AG04450 (cell line): Measurements from ENCODE around the gene ACSL5. TPM values are rescaled to one million over a fixed set of nuclear protein-coding genes. Genes with fewer than 3 reads are reported as not detected.
"Not testable (repeated sequence)": the region's sequence is repeated elsewhere in the genome, so short reads cannot be mapped to it uniquely, and the experiment has no call there.

ENCODE experiments used
- CTCF ChIA-PET: fragments of 300-600, 350-600 bp; formaldehyde crosslinking; extraction: SDS; loops from one replicate; lab custom pipeline; 2022; ENCODE audit warnings: antibody characterized with exemption, inconsistent platforms; lab: Charles Lee
- POLR2A ChIA-PET: fragments of 350-600 bp; formaldehyde crosslinking; extraction: SDS; loops from one replicate; lab custom pipeline; 2021; ENCODE audit warnings: antibody characterized with exemption, inconsistent platforms; lab: Yijun Ruan, JAX
- DNase-seq: peaks from one replicate; pipeline ENCODE4 v3.0.0-alpha.2; 2011; ENCODE audit warnings: low read depth, low spot score
- H3K27ac ChIP-seq: one replicate; pipeline ENCODE4 v1.5.1; 2012; ENCODE audit warnings: low read depth, low read length, control low read depth
- H3K27me3 ChIP-seq: one replicate; pipeline ENCODE4 v1.6.0; 2012; ENCODE audit warnings: low read length; ENCODE audit not compliant: control insufficient read depth, insufficient read depth
- H3K4me3 ChIP-seq: 2 replicates; pipeline ENCODE4 v1.5.1; 2011; ENCODE audit warnings: mild to moderate bottlenecking, low read depth, low read length, control low read depth
- H3K9me3 ChIP-seq: 2 replicates; pipeline ENCODE4 v1.5.1; 2012; ENCODE audit warnings: low read length; ENCODE audit not compliant: control insufficient read depth, insufficient read depth
- polyA plus RNA-seq: library from polyadenylated mRNA; depleted of rRNA; stranded (reverse); fragments of >200 nt; gene quantifications from 2 replicates; pipeline ENCODE4 v1.2.3, GENCODE V29; 2011
- TF ChIP-seq, protein P1 (sequence below): IDR thresholded peaks from 2 replicates; pipeline ENCODE4 v1.5.1; 2011; ENCODE audit warnings: low read depth, low read length, control low read depth, inconsistent platforms

ACSL5 gene
- polyA plus RNA-seq, 1 experiment: 2.0 TPM

DNA sequence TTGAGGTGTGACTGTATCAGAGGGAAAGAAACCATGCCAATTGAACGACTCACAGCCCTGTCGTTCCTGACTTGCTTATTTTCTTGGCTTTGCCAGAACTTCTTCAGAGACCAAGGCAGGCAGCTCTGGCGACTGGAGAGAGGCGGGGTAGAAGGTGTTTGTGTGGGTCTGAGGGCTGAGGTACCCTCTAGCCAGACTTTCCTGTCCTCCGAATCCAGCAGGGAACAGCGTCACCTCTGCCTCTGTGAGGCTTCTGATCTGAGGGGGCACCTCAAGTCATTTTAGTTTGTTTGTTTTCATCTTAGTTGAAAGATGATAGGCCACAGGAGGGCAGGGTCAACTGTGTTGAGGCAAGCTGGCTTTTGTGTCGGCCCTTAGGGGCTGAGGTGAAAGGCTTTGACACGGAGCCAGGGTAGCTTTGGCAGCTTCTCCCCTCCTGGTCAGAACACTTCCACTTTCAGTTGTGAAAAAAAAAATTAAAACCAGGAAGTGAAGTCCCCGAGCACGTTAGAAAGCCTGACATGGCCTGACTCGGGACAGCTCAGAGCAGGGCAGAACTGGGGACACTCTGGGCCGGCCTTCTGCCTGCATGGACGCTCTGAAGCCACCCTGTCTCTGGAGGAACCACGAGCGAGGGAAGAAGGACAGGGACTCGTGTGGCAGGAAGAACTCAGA, 1.9 kb downstream of the ACSL5 start:
- ChIA-PET CTCF (no interaction called here), POLR2A (no interaction called here)
- Histone ChIP-seq H3K4me3 (0 out of 2 replicates have a peak overlapping the region, but pooled peaks have one; percentile 5), H3K27me3 (no peaks in the 10 kb centered on the region), H3K27ac (peak overlapping the region; percentile 0), H3K9me3 (0 out of 2 replicates have a peak, but pooled peaks cover 3% of the 10 kb centered on the region)
- TF ChIP-seq, protein P1, sequence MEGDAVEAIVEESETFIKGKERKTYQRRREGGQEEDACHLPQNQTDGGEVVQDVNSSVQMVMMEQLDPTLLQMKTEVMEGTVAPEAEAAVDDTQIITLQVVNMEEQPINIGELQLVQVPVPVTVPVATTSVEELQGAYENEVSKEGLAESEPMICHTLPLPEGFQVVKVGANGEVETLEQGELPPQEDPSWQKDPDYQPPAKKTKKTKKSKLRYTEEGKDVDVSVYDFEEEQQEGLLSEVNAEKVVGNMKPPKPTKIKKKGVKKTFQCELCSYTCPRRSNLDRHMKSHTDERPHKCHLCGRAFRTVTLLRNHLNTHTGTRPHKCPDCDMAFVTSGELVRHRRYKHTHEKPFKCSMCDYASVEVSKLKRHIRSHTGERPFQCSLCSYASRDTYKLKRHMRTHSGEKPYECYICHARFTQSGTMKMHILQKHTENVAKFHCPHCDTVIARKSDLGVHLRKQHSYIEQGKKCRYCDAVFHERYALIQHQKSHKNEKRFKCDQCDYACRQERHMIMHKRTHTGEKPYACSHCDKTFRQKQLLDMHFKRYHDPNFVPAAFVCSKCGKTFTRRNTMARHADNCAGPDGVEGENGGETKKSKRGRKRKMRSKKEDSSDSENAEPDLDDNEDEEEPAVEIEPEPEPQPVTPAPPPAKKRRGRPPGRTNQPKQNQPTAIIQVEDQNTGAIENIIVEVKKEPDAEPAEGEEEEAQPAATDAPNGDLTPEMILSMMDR: no peak
- DNase-seq: no peak

DNA sequence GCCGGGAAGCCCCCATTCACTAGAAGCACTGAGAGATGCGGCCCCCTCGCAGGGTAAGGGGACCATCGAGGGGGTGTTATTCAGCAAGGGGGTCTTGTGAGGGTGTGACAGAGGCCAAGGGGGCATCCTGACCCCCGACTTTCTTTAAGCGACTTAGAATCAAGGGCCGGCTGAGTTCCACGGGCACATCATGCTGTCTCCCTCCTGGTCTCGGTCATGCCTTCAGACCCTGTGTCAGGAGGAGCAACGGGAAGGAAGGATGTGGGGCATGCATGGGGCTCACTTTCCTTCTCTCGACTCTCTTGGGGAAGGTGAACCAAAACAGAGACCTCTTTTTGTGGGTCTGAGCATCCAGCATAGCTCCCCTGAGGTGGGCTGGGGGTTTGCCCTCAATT, 2.5 kb downstream of the ACSL5 start:
- no peaks in the 10 kb centered on the region for H3K27me3 ChIP-seq
- peak overlapping the region; percentile 0 for H3K27ac ChIP-seq
- H3K9me3 ChIP-seq: 0 out of 2 replicates have a peak, but pooled peaks cover 2% of the 10 kb centered on the region
- no peak for DNase-seq
- TF ChIP-seq, protein P1: no peak
- POLR2A ChIA-PET: no interaction called here
- no peak overlapping the region for H3K4me3 ChIP-seq
- CTCF ChIA-PET: no interaction called here

DNA sequence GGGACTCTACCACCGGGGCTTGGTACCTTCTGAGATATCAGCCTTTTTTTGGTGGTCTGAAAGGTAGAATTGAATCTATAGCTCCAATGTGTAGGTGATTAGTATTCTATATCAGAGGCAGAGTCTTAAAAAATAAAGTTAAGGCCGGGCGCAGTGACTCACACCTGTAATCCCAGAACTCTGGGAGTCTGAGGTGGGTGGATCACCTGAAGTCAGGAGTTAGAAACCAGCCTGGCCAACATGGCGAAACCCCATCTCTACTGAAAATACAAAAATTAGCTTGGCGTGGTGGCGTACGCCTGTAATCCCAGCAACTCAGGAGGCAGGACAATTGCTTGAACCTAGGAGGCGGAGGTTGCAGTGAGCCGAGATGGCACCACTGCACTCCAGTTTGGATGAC, 3.2 kb downstream of the ACSL5 start:
- POLR2A ChIA-PET, H3K27me3 ChIP-seq, DNase-seq, CTCF ChIA-PET, H3K4me3 ChIP-seq, H3K9me3 ChIP-seq, H3K27ac ChIP-seq: not testable (repeated sequence)

DNA sequence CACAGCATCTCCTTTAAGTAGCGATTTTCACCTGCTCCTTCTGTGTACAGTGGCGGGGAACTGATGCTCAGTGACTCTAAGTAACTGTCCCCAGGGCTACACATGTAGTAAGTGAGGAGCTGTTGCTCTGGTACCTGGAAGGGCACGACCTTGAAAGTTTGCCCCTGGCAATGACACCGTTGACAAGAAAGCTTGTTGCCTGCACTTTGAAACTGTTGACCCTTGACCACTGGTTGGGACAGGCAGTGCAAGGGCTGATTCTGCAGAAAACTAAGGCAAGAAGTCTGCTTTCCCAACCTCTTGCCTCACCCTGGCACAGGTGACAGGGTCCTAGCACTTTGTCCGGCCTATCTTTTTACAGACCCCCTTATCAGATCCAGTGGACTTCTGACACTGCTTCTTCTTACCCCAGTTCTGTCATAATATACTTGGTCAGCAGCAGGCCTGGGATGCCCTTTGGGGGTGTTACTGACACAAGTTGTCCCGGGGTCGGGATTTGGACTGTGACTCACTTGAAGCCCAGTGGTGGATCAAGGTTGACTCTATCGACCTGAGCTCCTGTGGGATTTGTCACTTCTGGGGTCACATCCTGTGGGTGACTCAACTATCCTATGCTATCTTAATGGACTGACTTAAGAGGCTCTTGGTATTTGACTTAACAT, 5.8 kb downstream of the ACSL5 start:
- DNase-seq: no peak
- ChIA-PET POLR2A (no interaction called here), CTCF (no interaction called here)
- TF ChIP-seq, protein P1: no peak
- Histone ChIP-seq H3K4me3 (no peak overlapping the region), H3K9me3 (no peaks in the 10 kb centered on the region), H3K27ac (no peak overlapping the region), H3K27me3 (no peaks in the 10 kb centered on the region)

DNA sequence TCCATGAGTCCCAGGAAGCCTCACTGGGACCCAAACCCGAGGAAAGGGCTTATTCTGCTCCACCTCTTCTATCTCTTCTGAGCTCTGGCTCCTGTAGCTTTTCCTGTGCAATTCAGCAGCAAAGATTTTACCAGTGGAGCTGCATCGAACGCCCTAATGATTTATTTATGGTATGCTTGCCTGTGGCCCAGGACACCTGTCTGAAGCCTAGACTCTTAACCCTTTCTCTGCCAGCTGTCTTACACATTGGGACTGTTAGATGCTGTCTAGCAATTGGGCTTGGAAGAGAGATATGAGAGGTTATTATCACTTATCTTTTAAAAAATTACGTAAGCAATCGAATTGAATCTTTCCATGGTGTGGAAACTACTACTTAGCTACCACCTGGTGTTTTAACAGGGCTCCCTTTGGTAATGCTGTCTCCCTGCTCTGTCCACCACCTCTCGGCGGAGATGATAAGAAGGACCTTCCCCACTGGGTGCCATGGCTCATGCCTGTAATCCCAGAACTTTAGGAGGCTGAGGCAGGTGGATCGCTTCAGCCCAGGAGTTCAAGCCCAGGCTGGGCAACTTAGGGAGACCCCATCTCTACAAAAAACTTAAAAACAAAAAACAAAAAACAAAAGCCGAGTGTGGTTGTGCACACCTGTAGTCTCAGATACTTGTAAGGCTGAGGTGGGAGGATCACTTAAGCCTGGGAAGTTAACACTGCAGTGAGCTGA, 8.8 kb downstream of the ACSL5 start:
- Histone ChIP-seq H3K27me3 (no peaks in the 10 kb centered on the region), H3K9me3 (no peaks in the 10 kb centered on the region), H3K4me3 (no peak overlapping the region), H3K27ac (no peak overlapping the region)
- TF ChIP-seq, protein P1: no peak
- CTCF ChIA-PET: interaction anchor here (0.8 kb wide), 1 partner anchor 1002 kb away, joined by 3 read pairs; no protein-coding TSS in a partner anchor
- DNase-seq: no peak
- POLR2A ChIA-PET: no interaction called here
